SIG-M5 treated with dmso at 0.1 percent for 504 hours (cell line): Measurements from ENCODE around the gene HEATR5A.
"Not testable (repeated sequence)": the region's sequence is repeated elsewhere in the genome, so short reads cannot be mapped to it uniquely, and the experiment has no call there.

ENCODE experiments used
- DNase-seq: peaks from one replicate; lab custom pipeline; 2025; ENCODE audit not compliant: unreplicated experiment; lab: John Stamatoyannopoulos, UW

Gene HEATR5A

GRCh38 chr14:31286456-31287293 lies 133.7 kb downstream of the HEATR5A start:
- no peak for DNase-seq

GRCh38 chr14:31283578-31284252 lies 136.6 kb downstream of the HEATR5A start:
- peak; percentile 48 for DNase-seq

GRCh38 chr14:31283153-31283552 lies 137.2 kb downstream of the HEATR5A start:
- no peak for DNase-seq

GRCh38 chr14:31280871-31281220 lies 139.5 kb downstream of the HEATR5A start:
- DNase-seq: no peak

GRCh38 chr14:31280132-31280870 lies 140.0 kb downstream of the HEATR5A start:
- DNase-seq: no peak

- DNase-seq: no peak
Measured at GRCh38 chr14:31278883-31279282, 141.5 kb downstream of the HEATR5A start.

- no peak for DNase-seq
Measured at GRCh38 chr14:31277085-31277484, 143.3 kb downstream of the HEATR5A start.

- DNase-seq: not testable (repeated sequence)
Measured at GRCh38 chr14:31276417-31276816, 143.9 kb downstream of the HEATR5A start.

- no peak for DNase-seq
Measured at GRCh38 chr14:31275731-31276130, 144.6 kb downstream of the HEATR5A start.

- no peak for DNase-seq
Measured at GRCh38 chr14:31271648-31272047, 148.7 kb downstream of the HEATR5A start.

- DNase-seq: no peak
Measured at GRCh38 chr14:31270196-31270772, 150.1 kb downstream of the HEATR5A start.

GRCh38 chr14:31269634-31270195 lies 150.6 kb downstream of the HEATR5A start:
- DNase-seq: no peak

GRCh38 chr14:31268216-31268615 lies 152.1 kb downstream of the HEATR5A start:
- no peak for DNase-seq

- no peak for DNase-seq
Measured at GRCh38 chr14:31266437-31267331, 153.7 kb downstream of the HEATR5A start.

GRCh38 chr14:31265701-31266398 lies 154.5 kb downstream of the HEATR5A start:
- DNase-seq: no peak

- peak; percentile 50 for DNase-seq
Measured at GRCh38 chr14:31263485-31264133, 156.7 kb downstream of the HEATR5A start.

- peak; percentile 86 for DNase-seq
Measured at GRCh38 chr14:31261859-31262731, 158.3 kb downstream of the HEATR5A start.

GRCh38 chr14:31261523-31261858 lies 158.9 kb downstream of the HEATR5A start:
- no peak for DNase-seq
